DLD1 (cell line): Measurements from ENCODE around the gene FTO.
"Not testable (repeated sequence)": the region's sequence is repeated elsewhere in the genome, so short reads cannot be mapped to it uniquely, and the experiment has no call there.

Experiments used
- in situ Hi-C: cut with HindIII; loops from 2 replicates; pipeline ENCODE4 v1.10.0; 2017; ENCODE audit warnings: low sequenced_read_pairs

FTO gene

DNA sequence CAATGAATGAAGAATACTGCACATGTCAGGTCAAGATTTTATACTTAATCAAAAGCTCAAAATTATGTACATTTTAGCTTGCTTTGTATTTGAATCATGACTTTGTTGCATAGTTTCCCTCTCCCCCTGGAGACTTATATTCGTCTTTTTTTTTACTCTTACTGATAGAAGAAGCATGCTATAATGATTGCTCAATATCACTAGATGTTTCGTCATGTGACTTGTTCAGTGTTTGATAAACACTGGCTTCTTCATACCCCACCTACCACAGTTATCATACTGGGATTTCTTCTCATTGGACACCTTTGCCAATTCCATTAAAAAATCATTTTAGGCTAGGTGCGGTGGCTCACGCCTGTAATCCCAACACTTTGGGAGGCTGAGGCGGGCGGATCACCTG lies 148.7 kb downstream of the FTO start:
- in situ Hi-C loops = no loop called here

DNA sequence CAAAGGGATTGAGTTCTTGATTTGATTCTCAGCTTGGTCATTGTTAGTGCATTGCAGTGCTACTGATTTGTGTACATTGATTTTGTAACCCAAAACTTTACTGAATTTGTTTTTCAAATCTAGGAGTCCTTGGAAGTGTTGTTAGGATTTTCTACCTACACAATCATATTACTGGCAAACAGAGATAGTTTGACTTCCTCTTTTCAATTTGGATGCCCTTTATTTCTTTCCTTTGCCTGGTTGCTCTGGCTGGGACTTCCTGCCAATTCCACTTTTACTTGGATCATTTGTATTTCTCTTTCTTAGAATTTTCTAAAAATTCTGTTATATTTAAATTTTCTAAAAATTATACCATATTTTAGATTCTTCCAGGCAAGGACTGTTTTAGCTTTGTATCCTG lies 151.1 kb downstream of the FTO start:
- in situ Hi-C loops = no loop called here

DNA sequence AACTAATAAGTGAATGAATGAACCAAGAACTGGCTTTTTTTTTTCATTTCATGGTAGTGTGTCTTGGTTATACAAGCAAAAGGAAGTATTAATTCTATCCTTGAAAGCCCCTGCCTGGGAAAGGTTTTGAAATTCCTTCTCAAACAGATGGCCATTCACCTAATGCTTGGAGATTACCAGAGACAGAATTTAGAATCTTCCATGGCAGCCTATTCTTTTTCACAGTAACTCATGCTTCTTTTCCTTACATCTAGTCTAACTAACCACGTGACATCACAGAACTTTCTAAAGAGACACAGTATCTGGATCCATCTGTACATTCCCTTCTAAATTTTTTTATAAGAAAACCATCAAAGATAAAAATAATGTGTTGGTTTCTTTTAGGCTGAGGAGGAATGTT lies 151.6 kb downstream of the FTO start:
- in situ Hi-C loops = no loop called here

DNA sequence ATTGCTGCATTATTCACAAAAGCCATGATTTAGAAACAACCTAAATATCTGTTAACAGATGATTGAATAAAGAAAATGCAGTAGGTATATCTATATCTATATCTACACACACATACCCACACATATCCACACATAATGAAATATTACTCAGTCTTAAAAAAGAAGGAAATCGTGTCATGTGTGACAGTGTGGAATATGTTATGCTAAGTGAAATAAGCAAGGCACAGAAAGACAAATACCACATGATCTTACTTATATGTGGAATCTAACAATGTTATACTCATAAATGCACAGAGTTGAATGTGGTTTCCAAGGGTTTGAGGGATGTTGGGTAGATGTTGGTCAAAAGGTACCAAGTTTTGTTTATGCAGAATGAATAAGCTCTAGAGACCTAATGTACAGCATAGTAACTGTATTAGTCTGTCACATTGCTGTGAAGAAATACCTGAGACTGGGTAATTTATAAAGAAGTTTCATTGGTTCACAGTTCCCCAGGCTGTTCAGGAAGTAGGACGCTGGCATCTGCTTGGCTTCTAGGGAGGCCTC lies 156.1 kb downstream of the FTO start:
- in situ Hi-C loops = no loop called here

DNA sequence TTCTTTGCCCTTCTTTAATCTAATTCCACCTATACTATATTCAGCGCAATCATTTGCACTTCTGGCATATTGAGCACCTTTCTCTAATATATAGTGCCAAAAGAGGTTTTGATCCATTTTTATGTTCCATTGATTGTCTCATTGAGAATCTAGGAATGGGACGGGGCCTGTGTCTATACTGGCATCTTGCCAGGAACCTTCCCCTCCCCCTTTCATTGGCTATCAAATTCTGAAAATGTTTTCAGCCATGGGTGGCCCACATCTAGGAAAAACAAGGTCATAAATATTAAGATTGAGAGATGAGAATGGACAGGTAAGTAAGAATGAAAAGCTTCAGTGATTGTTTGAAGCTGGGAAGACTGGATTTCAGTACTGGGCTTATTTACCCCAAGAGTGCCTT lies 159.9 kb downstream of the FTO start:
- in situ Hi-C loops = no loop called here

DNA sequence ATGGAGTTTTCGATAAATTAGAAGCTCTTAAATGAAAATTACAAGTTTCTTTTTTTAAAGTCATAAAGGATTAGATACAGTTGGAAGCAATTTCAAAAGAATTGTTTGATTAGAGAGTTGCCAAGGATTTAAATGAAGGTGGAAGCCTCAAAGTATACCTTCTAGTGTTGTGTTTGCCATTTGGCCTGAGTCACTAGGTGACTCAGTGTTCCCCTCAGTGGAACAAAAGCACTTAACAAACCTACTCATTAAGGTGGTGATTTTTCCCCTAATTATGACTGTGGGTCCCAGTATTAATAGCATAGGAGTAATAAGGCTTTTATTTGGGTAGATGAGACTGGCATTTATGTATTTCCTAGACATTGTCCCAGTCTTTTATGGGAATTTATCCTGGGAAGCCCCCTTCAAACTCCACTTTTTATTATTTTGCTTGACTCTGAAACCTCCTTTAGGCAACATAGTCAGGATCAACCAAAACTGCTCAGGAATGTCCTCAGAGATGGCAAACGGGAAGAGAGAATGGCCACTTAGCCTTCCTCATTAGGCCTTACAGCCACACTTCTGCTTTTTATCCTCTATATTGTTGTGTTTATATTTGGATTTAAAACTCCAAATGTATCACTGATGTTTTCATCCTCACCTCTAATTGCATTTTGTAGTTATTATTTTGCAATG lies 161.0 kb downstream of the FTO start:
- in situ Hi-C loops = no loop called here

DNA sequence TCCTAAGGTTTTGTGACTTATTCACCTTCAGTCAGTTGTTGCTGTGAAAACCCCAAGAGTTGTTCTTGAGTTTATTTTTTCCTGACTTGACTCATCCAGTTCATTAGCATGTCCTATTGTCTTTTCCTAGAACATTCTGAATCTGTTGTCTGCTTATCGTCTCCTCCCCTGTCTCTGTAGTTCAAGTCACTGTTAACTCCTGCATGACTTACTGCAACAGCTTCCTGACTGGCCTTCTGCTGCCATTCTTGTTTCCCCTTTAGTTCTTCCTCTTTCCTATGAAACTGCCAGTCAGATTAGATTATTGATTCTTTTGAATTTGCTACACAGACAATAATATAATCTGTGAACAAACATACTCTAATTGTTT lies 161.5 kb downstream of the FTO start:
- in situ Hi-C loops = no loop called here

DNA sequence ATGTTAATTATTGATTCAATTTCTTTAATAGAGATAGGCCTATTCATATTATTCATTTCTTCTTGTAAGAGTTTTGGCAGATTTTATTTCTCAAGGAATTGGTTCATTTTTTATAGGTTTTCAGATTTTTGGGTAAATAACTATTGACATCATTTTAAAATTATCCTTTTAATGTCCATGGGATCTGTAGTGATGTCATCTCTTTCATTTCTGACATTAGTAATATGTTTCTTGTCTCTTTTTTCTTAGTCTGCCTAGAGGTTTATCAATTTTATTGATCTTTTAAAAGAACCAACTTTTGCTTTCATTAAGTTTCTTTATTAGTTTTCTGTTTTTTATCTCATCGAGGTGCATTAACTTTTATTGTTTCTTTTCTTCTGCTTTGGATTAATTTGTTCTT lies 162.6 kb downstream of the FTO start:
- in situ Hi-C loops = no loop called here

DNA sequence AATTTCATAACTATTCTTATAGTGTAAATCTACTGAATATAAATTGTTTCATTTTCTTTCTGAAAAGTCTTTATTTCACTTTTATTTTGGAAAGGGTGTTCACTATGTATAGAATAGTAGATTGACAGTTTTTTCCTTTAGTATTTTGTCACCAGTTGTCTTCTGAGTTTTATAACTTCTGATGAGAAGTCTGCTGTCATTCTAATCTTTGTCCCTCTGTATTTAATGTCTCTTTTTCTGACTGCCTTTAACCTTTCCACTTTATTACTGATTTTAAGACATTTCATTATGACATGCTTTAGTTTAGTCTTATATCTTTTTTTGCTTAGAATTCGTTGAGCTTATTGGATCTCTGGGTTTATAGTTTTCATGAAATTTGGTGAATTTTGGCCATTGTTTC lies 166.9 kb downstream of the FTO start:
- in situ Hi-C loops = no loop called here

DNA sequence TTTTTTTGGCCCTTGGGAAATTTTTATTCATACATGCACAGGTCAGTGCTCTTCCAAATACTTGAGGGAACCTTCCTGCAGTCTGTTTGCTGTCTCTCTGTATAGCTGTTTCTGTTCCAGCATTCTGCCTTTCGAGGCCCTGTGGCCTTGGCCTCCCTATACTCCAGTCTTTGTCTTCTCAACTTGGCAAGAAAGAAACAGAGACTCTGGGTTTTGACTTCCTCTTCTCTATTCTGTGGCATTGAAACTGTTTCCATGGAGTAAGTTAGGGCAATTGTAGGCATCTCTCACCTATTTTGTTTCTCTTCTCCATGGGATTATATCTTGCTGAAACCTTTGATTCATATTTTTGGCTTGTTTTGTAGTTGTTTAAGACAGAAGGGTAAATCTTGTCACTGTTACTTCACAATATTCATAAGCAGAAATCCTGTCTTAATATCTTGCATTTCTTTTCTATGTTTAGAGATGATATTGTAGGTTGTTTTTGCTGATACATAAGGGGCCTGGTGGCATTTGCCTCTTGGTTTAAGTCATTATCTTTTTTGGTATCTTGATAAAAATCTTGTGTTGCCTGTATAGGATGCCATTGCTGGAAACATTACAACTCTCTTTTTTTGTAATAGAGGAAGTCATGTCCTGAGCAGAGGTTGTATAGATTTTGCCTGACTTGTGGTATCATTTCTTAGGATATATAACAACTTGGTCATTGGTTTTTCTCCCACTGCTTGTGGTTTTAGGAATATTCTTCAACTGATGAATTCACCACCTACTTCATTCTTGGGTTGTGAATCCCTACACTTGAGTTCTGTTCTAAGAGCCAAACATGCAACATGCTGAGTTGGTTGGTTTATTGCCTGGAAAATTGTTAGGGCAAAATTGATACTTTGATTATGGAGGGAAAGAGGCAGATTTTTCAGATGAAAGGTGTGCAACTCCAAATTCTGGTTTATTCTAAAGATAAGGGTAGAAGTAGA lies 168.6 kb downstream of the FTO start:
- in situ Hi-C loops = no loop called here

DNA sequence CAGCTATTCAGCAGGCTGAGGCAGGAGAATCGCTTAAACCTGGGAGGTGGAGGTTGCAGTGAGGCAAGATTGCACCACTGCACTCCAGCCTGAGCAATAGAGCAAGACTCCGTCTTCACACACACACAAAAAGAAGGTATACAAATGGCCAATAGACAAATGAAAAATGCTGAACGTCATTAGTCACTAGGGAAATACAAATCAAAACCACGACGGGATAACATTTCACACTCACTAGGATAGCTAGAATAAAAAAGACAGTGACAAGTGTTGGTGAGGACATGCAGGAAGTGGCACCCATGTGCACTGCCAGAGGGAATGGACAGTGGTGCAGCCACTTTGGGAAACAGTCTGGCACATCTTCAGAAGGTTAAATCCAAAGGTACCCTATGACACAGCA lies 172.9 kb downstream of the FTO start:
- in situ Hi-C loops = no loop called here

DNA sequence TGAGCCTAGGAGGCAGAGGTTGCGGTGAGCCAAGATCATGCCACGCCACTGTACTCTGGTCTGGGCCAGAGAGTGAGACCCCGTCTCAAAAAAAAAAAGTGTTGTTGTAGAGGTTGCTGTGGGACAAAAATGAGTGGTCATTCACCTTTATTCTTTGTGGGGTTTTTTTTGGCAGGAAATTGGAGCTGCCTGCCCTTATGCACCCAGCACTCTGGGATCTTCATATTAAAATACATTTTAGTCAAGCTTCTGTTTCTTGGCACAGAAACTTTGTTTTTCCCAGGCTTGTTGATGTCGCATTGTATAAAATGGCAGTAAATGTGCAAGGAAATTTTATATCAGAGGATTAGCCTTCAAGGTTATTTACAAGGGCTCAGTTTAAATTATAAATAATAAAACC lies 174.3 kb downstream of the FTO start:
- in situ Hi-C loops = no loop called here

DNA sequence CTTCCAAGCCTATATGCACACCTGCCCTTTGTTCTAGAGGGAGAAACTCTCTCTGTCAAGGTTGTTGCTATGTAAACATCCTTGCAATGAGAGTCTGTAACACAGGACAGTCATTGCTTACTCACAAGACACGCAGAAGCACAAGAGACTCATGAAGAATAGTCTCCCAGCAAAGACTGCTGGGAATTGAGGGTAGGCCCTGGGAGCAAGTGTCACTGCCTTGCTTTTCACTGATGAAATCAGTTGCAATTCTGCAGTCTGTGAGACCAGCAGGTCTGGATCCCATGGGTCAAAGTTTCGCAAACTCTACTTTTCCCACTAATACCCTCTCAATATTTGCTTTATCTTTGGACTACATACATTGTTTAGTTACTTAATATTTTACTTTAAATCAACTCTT lies 177.4 kb downstream of the FTO start:
- in situ Hi-C loops = no loop called here

DNA sequence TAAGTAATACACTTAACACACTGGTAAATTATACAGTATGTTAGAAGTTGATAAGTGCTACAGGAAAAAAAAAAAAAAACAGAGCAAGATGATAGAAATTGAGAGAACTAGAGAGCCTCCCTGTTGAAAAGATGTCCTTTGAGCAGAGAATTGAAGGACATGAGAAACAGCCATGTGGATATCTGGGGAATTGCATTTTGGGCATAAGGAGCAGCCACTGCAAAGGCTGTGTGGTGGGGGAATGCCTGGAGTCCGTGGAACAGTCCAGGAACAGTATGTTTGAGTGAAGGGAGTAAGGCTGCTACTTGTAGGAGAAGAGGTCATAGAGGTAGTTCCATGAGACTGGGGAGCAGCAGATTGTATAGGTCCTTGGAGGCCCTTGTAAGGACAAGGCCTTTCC lies 178.4 kb downstream of the FTO start:
- in situ Hi-C loops = no loop called here

DNA sequence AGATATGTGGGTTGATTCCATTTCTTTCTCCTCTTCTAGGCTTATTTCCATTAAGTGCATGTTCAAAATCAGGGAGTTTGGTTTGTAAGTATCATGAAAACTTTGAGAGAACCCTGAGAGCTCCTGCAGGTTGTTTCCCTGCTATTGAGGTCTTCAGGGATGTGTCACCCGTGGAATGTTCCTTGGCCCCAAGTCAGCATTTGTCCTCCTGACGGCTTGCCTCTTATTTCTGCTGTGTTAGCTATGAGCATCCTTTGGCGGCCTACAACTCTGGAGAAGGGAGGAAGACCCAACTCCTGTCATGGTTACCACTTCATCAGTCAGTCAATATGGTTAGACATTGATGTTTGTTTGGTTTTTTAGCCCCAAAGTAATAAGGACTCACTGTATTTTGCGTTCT lies 180.8 kb downstream of the FTO start:
- in situ Hi-C loops = no loop called here

DNA sequence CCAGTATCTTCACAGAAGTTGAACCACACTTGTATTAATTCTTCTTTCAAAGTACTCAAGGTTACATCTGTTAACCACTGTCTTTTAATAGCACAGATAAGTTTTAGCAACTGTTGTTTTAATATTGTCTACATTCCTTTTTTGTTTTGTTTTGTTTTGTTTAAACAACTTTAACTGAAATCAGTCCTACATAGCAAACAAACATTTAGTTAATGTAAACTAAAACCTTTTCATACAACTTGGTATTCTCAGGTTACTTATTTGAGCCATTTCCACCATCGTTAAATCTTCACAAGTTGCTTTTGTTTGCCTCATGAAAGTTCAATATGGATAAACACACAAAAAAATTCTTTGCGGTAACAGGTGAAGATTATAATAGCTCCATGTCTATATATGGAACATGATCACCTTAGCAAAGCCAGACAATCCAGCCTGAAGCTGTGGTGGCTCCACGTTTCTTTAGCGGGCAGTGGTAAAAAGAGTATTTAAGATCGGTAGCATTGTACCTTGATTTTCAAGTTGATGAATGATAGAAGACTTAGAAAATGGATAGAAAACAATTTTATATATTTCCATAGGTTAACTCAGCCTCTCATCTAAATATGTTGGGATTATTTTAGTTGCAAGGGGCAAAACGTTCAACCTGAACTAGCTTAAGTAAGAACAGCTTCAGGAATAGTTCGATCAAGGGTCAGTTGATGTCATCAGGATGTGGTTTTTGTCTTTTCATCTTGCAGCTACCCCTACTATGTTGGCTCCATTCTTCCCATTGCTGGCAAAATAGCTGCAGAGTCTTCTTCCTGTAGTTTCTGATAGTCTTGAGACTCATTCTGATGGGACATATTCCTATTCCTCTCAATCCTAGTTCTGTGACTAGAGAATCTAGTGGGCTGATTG lies 182.8 kb downstream of the FTO start:
- in situ Hi-C loops = no loop called here

DNA sequence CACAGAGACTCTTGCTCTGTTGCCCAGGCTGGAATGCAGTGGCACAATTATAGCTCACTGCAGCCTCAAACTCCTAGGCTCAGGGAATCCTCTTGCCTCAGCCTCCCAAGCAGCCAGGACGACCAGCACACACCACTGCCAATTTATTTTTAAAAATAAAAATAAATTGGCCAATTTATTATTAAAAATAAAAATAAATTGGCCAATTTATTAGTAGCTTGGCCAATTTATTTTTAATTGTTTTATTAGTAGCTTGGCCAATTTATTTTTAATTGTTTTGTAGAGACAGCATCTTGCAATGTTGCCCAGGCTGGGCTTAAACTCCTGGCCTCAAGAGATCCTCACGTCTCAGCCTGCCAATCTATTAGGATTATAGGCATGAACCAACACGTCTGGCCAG lies 184.3 kb downstream of the FTO start:
- in situ Hi-C loops = no loop called here

DNA sequence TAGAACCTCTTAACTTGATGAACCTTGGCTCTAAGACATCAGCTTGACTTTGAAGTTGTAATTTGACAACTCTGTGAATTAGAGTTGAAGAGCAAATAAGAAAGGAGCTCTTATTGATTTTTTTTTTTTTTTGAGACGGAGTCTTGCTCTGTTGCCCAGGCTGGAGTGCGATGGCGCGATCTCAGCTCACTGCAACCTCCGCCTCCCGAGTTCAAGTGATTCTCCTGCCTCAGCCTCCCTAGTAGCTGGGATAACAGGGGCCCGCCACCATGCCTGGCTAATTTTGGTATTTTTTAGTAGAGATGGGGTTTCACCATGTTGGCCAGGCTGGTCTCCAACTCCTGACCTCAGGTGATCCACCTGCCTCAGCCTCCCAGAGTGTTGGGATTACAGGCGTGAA lies 186.9 kb downstream of the FTO start:
- in situ Hi-C loops = not testable (repeated sequence)

DNA sequence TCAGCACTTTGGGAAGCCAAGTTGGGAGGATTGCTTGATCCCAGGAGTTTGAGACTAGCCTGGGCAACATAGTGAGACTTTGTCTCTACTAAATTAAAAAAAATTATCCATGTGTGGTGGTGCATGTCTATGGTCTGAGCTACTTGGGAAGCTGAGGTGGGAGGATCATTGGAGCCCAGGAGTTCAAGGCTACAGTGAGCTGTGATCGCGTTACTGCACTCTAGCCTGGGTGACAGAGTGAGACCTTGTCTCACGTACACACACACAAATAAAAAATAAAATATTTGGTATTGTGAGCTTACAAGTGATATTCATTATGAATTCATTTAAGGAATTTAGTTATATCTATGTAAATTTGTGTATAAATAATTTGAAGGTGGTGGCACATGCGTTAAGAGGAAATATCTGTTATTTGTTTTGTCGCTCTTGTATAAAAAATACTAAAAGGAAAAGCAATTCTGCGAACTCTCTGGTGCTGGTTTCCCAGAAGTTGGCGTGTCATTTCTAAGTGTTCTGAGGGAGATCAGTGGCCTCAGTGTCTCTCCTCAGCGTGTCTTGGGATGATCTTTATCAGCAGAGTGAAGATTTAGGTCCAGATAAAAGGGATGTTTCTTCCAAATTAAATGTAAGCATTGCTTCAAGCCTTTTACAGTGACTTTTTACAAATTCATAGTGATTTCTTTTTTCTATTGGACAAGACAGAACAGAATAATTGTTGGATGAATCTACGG lies 187.6 kb downstream of the FTO start:
- in situ Hi-C loops = no loop called here

DNA sequence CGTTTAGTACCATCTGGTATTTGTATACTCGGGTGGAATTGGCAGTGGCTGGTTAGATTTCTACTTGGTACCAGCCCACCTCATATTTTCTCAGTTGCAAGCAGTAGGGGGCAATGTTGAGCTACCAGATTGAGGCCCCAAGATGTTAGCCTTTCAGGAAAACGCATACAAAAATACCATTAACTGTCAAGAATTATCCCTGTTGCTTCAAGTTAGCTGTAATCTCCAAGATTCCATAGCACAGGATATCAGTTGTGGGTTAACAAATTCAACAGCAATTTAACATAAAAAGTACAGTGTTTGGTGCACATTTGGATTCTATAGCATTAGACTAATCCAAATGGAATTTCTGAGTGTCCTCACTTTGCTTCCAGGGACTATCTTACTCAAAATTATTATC lies 188.2 kb downstream of the FTO start:
- in situ Hi-C loops = no loop called here
